SK-N-DZ (cell line): ENCODE measurements around the gene ARHGAP28.
"Not testable (repeated sequence)": the region's sequence is repeated elsewhere in the genome, so short reads cannot be mapped to it uniquely, and the experiment has no call there.

ENCODE experiments used
- DNase-seq: peaks from one replicate; pipeline ENCODE4 v3.0.0-alpha.2; 2015; ENCODE audit warnings: low spot score

Gene ARHGAP28

GRCh38 chr18:6816154-6816553, 86.6 kb downstream of the ARHGAP28 start:
- DNase-seq: no peak

GRCh38 chr18:6819332-6819731, 89.8 kb downstream of the ARHGAP28 start:
- no peak for DNase-seq

- DNase-seq: no peak
Observed at GRCh38 chr18:6820314-6820713, 90.8 kb downstream of the ARHGAP28 start.

- DNase-seq: no peak
Observed at GRCh38 chr18:6821356-6821755, 91.8 kb downstream of the ARHGAP28 start.

- not testable (repeated sequence) for DNase-seq
Observed at GRCh38 chr18:6827161-6827560, 97.6 kb downstream of the ARHGAP28 start.

- DNase-seq: not testable (repeated sequence)
Observed at GRCh38 chr18:6827566-6827965, 98.0 kb downstream of the ARHGAP28 start.

- no peak for DNase-seq
Observed at GRCh38 chr18:6830916-6831315, 101.4 kb downstream of the ARHGAP28 start.

GRCh38 chr18:6835345-6835744, 105.8 kb downstream of the ARHGAP28 start:
- DNase-seq: no peak

- DNase-seq: no peak
Observed at GRCh38 chr18:6836331-6836730, 106.8 kb downstream of the ARHGAP28 start.

GRCh38 chr18:6837904-6838303, 108.4 kb downstream of the ARHGAP28 start:
- DNase-seq: no peak

- DNase-seq: no peak
Observed at GRCh38 chr18:6842081-6842480, 112.6 kb downstream of the ARHGAP28 start.

- DNase-seq: no peak
Observed at GRCh38 chr18:6843308-6843707, 113.8 kb downstream of the ARHGAP28 start.

GRCh38 chr18:6845521-6845920, 116.0 kb downstream of the ARHGAP28 start:
- not testable (repeated sequence) for DNase-seq

- DNase-seq: no peak
Observed at GRCh38 chr18:6850396-6850795, 120.9 kb downstream of the ARHGAP28 start.

GRCh38 chr18:6851480-6851879, 122.0 kb downstream of the ARHGAP28 start:
- no peak for DNase-seq

GRCh38 chr18:6854811-6855210, 125.3 kb downstream of the ARHGAP28 start:
- no peak for DNase-seq

GRCh38 chr18:6855767-6856166, 126.3 kb downstream of the ARHGAP28 start:
- DNase-seq: no peak

- DNase-seq: no peak
Observed at GRCh38 chr18:6857300-6857699, 127.8 kb downstream of the ARHGAP28 start.

- DNase-seq: no peak
Observed at GRCh38 chr18:6859676-6860422, 130.3 kb downstream of the ARHGAP28 start.

GRCh38 chr18:6860804-6861448, 131.4 kb downstream of the ARHGAP28 start:
- DNase-seq: no peak

GRCh38 chr18:6865251-6865650, 135.7 kb downstream of the ARHGAP28 start:
- DNase-seq: no peak

GRCh38 chr18:6866552-6867085, 137.1 kb downstream of the ARHGAP28 start:
- no peak for DNase-seq

GRCh38 chr18:6868033-6868432, 138.5 kb downstream of the ARHGAP28 start:
- no peak for DNase-seq
